Smooth muscle cell (in vitro differentiated cells): Measurements from ENCODE around the gene MYO5B. TPM values are rescaled to one million over a fixed set of nuclear protein-coding genes. Genes with fewer than 3 reads are reported as not detected.

Experiments used
- DNase-seq: peaks from one replicate; lab custom pipeline; 2025; ENCODE audit not compliant: unreplicated experiment; lab: John Stamatoyannopoulos, UW
- H2AFZ ChIP-seq: fragments of 200-600 bp; sonication (generic); 2 replicates; pipeline ENCODE4 v1.6.0; 2016; ENCODE audit warnings: antibody characterized with exemption, low read depth, mild to moderate bottlenecking
- H3F3A ChIP-seq: fragments of 200-600 bp; sonication (generic); 2 replicates; pipeline ENCODE4 v1.6.0; 2017; ENCODE audit warnings: antibody characterized with exemption, low read depth
- H3K27ac ChIP-seq: fragments of 200-600 bp; sonication (generic); 2 replicates; pipeline ENCODE4 v1.5.1; 2016; ENCODE audit warnings: low read depth, mild to moderate bottlenecking
- H3K27me3 ChIP-seq: fragments of 200-600 bp; sonication (generic); 2 replicates; pipeline ENCODE4 v1.6.1; 2016; ENCODE audit warnings: low read depth, mild to moderate bottlenecking
- H3K36me3 ChIP-seq: fragments of 200-600 bp; sonication (generic); 2 replicates; pipeline ENCODE4 v1.5.1; 2016; ENCODE audit warnings: low read depth
- H3K4me1 ChIP-seq: fragments of 200-600 bp; sonication (generic); 2 replicates; pipeline ENCODE4 v1.5.1; 2016; ENCODE audit warnings: low read depth
- H3K4me2 ChIP-seq: fragments of 200-600 bp; sonication (generic); 2 replicates; pipeline ENCODE4 v1.6.0; 2016; ENCODE audit warnings: mild to moderate bottlenecking
- H3K4me3 ChIP-seq: fragments of 200-600 bp; sonication (generic); 2 replicates; pipeline ENCODE4 v1.5.1; 2016; ENCODE audit warnings: mild to moderate bottlenecking
- H3K79me2 ChIP-seq: fragments of 200-600 bp; sonication (generic); 2 replicates; pipeline ENCODE4 v1.6.0; 2016; ENCODE audit warnings: low read depth, mild to moderate bottlenecking
- H3K9ac ChIP-seq: fragments of 200-600 bp; sonication (generic); 2 replicates; pipeline ENCODE4 v1.6.0; 2016; ENCODE audit warnings: low read depth
- H3K9me3 ChIP-seq: fragments of 200-600 bp; sonication (generic); replicated peaks from 2 replicates; pipeline ENCODE4 v1.5.1; 2016; ENCODE audit warnings: low read depth
- H4K20me1 ChIP-seq: fragments of 200-600 bp; sonication (generic); 2 replicates; pipeline ENCODE4 v1.6.0; 2016; ENCODE audit warnings: low read depth
- CTCF ChIP-seq: fragments of 200-600 bp; sonication (generic); IDR thresholded peaks from 2 replicates; pipeline ENCODE4 v1.5.1; 2017; ENCODE audit warnings: borderline replicate concordance, mild to moderate bottlenecking, antibody characterized with exemption; ENCODE audit not compliant: insufficient read depth, poor library complexity, severe bottlenecking
- WGBS: methylation state at CpG from one replicate; pipeline ENCODE4 v1.1.7; 2016; ENCODE audit warnings: low lambda C conversion rate; 5-methylcytosine and 5-hydroxymethylcytosine counted together
- polyA plus RNA-seq: library from polyadenylated mRNA; unstranded; fragments of >200 nt; fragmentation: Nextera tagmentation; extraction: Ambion mirVana; gene quantifications from 2 replicates; pipeline ENCODE4 v1.2.1, GENCODE V29; 2016
- total RNA-seq: library from RNA; depleted of rRNA; stranded (reverse); fragments of >200 nt; gene quantifications from 2 replicates; pipeline ENCODE4 v1.2.3, GENCODE V29; 2014

MYO5B gene
- total and polyA plus RNA-seq, 2 experiments from 2014 or later = 1.7 to 25.3 TPM

GRCh38 chr18:50042611-50043010, 152.3 kb downstream of the MYO5B start:
- Histone ChIP-seq H3K79me2 (no peaks in the 10 kb centered on the region), H3K27ac (no peak overlapping the region)
- 82% methylated on average over 5 of the region's 5 CpGs for WGBS

GRCh38 chr18:50039746-50040145, 155.2 kb downstream of the MYO5B start:
- Histone ChIP-seq H2AFZ (no peak overlapping the region), H3K4me3 (no peak overlapping the region), H3F3A (no peaks in the 10 kb centered on the region), H3K9me3 (no peaks in the 10 kb centered on the region), H4K20me1 (no peaks in the 10 kb centered on the region), H3K79me2 (no peaks in the 10 kb centered on the region), H3K4me1 (no peaks in the 10 kb centered on the region), H3K27me3 (no peaks in the 10 kb centered on the region), H3K27ac (no peak overlapping the region), H3K36me3 (no peaks in the 10 kb centered on the region), H3K9ac (no peak overlapping the region), H3K4me2 (no peak overlapping the region)
- DNase-seq = no peak
- WGBS = 93% methylated on average over 5 of the region's 5 CpGs
- no peak for TF ChIP-seq CTCF

More at GRCh38 chr18:50042611-50043010, 152.3 kb downstream of the MYO5B start:
- H4K20me1 ChIP-seq = no peaks in the 10 kb centered on the region
- H2AFZ ChIP-seq = no peak overlapping the region
- TF ChIP-seq CTCF = no peak
- no peaks in the 10 kb centered on the region for H3K36me3 ChIP-seq
- H3K9ac ChIP-seq = no peak overlapping the region
- no peak overlapping the region for H3K4me3 ChIP-seq
- DNase-seq = no peak
- no peaks in the 10 kb centered on the region for H3K27me3 ChIP-seq
- H3K9me3 ChIP-seq = no peaks in the 10 kb centered on the region
- no peak overlapping the region for H3K4me2 ChIP-seq
- no peaks in the 10 kb centered on the region for H3K4me1 ChIP-seq
- H3F3A ChIP-seq = no peaks in the 10 kb centered on the region

GRCh38 chr18:50038448-50038847, 156.5 kb downstream of the MYO5B start:
- H3K9me3 ChIP-seq = no peaks in the 10 kb centered on the region
- no peak overlapping the region for H2AFZ ChIP-seq
- no peaks in the 10 kb centered on the region for H4K20me1 ChIP-seq
- no peaks in the 10 kb centered on the region for H3K79me2 ChIP-seq
- H3K27me3 ChIP-seq = no peaks in the 10 kb centered on the region
- DNase-seq = no peak
- no peak for TF ChIP-seq CTCF
- H3K36me3 ChIP-seq = no peaks in the 10 kb centered on the region
- WGBS = 70% methylated on average over 5 of the region's 5 CpGs
- no peak overlapping the region for H3K4me3 ChIP-seq
- no peak overlapping the region for H3K4me2 ChIP-seq
- no peaks in the 10 kb centered on the region for H3K4me1 ChIP-seq
- no peaks in the 10 kb centered on the region for H3F3A ChIP-seq
- H3K9ac ChIP-seq = no peak overlapping the region
- H3K27ac ChIP-seq = no peak overlapping the region

GRCh38 chr18:50034029-50034428, 160.9 kb downstream of the MYO5B start:
- H3K27me3 ChIP-seq = no peaks in the 10 kb centered on the region
- H3K4me3 ChIP-seq = no peak overlapping the region
- no peaks in the 10 kb centered on the region for H3K79me2 ChIP-seq
- H3K4me2 ChIP-seq = no peak overlapping the region
- no peaks in the 10 kb centered on the region for H4K20me1 ChIP-seq
- no peaks in the 10 kb centered on the region for H3K9me3 ChIP-seq
- H3K4me1 ChIP-seq = no peaks in the 10 kb centered on the region
- H2AFZ ChIP-seq = no peak overlapping the region
- H3F3A ChIP-seq = no peaks in the 10 kb centered on the region
- H3K27ac ChIP-seq = no peak overlapping the region
- H3K36me3 ChIP-seq = no peaks in the 10 kb centered on the region
- no peak for DNase-seq
- TF ChIP-seq CTCF = no peak
- no peak overlapping the region for H3K9ac ChIP-seq
